ENCODE data around the gene NDUFA11.

The NDUFA11 gene

DNA sequence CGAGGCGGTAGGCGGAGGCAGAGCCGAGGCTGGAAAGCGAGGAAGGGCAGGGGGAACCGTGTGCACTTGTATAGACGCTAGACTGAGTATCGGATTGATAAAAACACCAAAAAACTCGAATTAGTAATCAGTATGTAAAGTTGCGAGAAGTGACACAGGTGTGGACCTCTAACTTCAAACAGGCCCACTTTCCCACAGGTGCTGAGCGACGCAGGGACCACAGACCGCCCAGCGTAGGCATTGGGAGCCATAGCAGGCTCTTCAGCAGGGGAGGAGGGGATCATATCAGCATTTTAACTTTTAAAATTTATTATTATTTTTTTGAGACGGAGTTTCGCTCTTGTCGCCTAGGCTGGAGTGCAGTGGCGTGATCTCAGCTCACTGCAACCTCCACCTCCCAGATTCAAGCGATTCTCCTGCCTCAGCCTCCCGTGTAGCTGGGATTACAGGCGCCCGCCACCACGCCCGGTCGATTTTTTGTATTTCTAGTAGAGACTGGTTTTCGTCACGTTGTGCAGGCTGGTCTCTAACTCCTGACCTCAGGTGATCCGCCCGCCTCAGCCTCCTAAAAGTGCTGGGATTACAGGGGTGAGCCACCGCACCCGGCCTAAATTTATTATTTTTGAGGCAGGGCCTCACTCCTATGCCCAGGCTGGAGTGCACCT lies 1.7 kb upstream of the NDUFA11 start:
- DNase-seq, result no peak

DNA sequence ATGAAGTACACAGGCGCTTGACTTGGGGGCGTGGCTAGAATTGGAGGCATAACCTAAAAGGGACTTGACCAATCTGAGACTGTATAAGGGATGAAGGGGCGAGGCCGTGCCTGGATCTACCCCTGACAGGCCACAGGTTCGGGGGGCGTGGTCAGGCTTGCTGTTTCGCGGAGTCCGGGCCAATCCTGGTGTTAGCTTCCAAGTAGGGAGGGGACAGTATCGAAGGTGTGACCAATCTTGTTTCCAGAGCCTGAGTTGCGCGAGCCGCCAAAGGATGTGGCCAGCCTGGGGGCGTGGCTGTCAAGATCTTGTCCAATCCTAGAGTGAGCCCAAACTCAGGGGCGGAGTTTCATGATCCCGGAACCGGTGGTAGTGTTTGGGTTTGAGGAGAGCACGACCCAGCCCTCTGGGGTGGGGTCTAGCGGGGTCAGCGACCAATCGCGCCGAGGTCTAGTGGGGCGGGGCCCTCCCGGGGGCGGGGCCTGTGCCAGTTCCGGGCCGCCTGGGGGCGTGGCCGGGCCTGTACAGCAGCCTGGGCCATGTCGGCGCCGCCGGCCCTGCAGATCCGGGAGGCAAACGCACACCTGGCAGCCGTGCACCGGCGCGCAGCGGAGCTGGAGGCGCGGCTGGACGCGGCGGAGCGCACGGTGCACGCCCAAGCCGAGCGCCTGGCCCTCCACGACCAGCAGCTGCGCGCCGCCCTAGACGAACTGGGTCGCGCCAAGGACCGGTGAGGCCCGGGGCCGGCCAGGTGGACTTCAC lies 943 bp upstream of the NDUFA11 start, which contains the start of gene VMAC:
VMAC (plus strand) TSS at position 521 of the 762 bp plus-strand sequence; CDS start at position 540, 19 bp downstream.
- peak; percentile 100 for DNase-seq

DNA sequence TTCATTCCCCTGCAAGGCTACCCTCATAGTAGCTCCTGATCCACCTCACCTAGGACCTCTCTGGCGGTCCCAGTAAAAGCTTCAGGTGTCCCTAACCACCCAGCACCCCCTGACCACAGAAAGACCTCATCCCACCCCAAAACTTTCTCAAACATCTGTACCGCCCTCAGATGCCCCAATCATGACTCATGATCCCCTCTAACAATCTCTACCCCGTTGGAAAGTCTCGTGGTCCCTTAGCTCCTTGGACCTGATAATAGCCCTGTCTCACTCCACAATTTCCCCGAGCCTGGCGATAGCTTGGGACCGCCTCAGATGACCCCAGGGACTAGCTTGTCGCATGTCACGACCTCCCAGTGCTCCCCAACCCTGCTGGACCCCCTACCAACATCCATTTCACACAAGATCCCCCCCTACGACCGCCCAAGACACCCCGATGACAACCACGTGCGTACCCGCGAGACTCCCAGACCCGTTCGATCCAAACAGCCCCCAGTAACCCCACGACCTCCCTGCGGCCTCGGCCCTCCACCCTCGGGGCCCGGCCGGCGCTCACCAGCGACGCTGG lies 450 bp downstream of the NDUFA11 start:
- peak; percentile 41 to 54 (median 51) for DNase-seq

DNA sequence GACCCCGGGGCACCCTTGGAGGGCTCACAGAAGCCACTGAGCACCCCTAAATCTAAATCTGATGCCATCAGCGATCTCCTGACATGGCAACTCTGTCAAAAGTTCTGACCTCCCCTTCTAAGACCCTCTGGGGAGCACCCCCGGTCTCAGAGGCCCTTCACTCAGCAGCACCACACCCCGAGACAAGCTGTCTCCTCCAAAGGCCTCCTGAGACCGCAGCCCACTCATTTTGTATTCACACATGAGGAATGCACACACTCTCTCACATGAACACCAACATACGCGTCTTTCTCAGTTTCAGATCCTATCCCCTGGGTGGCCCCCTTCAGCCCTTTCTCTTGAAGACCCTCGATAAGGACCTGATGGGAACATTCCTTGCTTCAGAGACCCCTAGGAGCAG lies 2.6 kb downstream of the NDUFA11 start:
- no peak for DNase-seq

DNA sequence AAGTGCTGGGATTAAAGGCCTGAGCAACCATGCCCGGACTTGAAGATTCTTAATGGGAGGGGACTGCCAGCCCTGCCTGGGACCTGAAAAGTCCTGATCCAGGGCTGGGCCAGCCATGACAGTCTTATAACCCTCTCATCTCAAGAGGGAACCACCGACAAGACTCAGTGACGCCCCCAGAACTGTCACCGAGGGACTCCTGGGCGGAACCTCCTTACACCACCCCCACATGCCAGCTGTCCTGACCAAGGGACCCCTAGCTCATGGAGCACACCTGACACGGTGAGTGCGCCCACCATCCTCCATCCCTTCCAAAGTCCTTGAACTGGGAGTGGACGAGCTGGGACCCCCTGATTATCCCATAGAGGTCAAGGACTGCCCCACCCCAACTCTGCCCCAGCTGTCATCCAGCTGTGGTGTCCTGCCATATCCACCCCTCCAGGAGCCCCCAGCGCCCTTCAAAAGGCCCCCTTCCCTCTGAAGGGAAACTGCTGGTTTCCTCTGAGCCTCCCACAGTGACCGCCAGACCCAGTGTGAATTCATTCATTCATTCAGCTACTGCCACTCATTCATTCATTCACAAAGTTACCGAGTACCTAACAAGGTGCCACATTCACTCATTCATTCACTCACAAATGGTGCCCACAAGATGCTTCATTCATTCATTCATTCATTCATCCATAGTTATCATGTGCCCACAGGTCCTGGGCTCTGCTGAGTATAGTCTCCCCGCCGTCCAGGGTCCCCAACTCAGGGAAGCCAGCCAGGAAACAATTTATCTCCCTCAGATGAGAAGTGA lies 3.7 kb downstream of the NDUFA11 start:
- DNase-seq, result no peak

DNA sequence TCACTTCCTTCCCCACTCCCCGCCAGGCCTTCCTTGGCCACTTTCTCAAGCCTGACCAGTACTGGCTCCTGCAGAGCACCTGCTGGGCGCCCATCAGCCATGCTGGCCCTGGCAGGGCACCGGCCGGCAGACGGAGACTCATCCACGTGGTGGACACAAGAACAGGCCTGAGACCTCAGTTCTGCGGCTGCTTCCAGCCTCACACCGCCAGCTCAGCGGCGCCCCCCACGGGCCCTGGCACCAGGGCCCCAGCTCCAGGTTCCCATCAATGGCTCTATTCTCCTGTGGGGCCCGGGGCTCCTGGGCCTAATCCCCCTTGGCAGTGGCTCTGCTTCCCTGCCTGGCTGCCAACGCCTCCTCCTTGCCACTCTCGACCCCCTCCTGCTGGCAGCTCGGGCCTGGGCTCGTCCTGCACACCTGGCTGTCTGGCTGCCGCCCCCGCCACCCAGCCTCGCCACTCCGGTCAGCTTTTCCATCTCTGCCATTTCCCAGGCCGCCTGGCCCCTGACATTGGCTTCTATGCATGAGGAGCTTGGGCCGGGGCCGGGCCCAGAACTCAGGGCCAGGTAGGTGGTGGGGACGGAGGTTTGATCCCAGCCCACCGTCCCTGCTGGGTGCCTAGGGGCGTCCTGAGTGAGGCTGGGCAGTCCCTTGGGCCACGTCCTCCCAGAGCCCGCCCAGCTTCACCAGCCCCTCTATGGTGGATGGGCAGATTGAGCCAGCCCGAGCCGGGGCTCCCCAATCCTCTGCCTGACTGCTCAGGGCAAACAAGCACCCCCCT lies 6.2 kb downstream of the NDUFA11 start:
- no peak for DNase-seq

DNA sequence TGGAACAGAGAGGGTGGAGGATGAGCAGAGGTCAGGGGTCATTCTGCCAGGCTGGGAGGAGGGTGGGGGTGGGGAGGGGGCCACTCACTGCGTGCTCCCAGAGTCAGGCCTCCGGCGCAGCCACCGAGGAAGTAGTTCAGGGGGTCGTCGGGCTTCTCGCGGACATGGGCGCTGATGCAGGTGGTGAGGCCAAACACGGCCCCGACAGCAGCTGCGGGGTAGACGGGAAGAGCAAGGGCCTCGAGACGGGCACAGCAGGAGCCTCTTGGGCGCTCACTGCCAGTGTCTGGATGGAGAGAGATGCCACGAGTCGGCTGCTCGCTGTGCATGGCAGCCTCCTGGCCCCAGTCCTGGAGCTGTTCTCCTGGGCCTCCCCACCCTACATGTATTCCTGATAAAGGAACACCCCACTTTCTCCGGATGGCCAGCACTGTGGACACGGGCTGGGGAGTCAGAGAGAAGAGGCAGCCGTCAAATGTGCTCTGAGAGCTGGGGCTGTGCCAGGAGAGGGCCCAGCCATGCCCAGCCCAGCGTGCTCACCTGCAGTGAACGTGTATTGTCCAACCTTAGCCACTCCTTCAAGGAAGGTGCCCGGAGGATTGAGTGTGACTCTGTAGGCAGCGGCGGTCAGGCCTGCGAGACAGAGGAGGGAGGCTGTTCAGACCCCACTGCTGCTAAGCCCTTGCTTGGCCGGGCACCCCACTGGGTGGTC lies 7.1 kb downstream of the NDUFA11 start:
- no peak for DNase-seq

DNA sequence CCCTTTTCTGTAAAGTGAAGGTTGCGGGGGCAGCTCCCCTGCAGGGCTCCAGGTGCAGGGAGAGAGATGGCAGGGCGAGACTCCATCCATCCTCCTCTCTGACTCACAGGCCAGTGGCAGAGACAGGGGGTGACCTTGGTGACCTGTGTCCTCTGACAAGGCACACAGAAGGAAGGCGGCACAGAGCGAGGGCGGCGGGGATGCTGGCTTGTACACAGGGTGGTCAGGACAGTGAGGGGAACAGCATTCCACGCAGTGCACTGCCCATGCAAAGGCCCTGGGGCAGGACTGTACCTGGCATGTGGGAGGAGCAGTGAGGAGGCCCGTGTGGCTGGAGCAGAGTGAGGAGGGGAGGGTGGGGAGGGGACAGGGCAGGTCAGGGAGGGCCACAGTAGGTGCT lies 7.7 kb downstream of the NDUFA11 start:
- no peak for DNase-seq

DNA sequence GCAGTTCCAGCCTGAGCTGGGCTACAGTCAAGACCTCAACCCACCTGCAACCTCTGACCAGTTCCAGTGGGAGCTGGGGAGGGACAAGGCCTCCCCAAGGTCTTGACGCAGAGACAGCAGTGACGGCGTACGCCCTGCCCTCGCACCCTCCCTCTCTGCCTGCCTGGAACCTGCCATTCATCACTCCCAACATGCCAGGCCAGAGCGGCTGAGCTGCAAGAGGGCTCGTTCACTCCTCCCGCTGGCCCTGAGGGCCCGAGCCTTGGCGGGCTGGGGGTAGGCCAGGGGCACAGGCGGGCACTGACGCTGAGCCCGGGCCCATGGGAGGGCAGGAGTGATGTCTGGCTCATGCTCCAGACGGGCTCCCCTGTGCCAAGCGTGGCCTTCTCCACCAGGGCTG lies 8.2 kb downstream of the NDUFA11 start:
- DNase-seq, result no peak

DNA sequence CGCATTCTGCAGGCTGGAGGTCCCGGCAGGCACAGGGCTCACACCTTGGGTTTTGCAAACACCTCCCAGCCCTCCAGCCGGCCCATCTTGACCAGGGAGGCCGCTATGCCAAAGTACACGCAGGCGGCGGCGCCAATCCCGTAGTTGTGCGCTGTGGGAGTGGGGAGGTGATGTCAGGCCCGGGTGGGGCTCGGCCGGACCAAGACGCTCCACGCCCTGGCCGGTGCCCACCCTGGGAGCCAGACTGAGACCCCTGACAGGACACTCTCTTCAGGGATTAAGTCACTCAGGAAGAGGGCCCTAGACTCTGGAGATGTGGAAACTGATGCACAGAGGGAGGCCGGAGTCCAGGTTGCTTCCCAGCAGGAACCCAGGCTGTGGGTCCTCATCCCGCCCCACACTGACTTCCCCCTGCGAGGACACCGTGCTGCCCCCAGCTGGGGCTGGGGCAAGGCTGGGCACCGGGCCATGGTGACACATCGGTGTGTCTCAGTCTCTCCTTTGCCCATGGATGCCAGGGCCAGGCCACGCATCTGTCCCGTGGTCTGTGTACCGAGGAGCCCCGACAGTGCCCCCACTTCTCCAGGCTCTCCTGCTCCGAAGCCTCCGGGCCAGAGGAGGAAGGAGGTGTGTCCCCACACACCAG lies 8.8 kb downstream of the NDUFA11 start:
- no peak for DNase-seq

DNA sequence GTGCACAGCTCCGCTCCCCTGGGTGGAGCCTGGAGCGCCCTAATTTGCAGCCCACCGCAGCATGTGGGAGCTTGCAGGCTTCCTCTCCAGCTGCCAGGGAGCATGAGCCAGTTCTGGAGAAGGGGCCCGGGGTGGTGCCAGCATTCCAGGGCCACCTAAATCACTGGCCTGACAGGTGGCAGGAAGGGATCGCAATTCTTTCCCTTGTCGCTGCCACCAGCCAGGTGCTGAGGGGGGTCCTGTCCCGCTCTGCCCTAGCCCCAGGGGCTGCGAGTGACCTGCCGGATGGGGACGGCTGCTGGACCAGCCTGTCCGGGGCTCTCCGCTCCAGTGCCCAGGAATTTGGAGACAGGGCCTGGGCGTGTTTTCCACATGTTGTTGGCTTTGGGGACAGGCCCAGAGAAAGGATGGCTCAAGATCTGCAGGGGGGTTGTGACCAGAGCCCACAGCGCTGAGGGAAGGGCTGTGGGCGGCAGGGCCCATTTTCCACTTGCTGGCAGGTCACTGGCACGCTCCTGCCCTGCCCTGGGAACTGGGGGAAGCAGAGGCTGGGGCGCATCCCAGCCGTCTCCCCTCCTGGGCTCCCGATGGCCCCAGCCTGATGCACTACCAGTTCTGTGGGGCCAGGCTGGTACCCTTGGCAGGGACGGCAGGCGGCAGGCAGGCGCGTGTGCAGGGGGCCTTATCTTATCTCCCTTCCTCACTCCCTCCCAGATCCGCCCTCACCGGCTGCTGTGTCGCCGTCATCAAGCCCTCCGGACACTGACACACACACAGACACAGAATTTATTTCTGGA lies 9.5 kb downstream of the NDUFA11 start:
- DNase-seq, result no peak

DNA sequence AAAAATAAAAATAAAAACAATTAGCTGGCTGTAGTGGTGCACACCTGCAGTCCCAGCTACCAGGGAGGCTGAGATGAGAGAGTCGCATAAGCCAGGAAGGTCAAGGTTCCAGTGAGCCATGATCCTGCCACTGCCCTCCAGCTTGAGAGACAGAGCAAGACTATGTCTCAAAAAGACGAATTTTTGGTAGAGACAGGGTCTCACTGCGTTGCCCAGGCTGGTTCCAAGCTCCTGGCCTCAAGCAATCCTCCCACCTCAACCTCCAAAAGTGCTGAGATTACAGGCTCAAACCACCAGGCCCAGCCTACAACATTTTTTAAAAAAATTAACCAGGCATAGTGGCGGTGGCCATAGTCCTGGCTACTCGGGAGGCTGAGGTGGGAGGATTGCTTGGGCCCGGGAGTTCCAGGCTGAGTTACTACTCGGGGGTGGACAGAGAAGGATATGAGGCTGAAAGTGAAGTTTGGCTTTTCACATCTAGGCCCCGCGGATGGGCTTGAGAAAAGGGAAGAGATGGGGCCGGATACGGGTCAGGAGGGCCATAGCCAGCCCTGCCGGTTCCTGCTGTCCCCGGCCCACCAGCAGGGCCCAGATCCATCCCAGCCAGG lies 10.2 kb downstream of the NDUFA11 start:
- peak in 1 of 3 donors; percentile 6 for DNase-seq

DNA sequence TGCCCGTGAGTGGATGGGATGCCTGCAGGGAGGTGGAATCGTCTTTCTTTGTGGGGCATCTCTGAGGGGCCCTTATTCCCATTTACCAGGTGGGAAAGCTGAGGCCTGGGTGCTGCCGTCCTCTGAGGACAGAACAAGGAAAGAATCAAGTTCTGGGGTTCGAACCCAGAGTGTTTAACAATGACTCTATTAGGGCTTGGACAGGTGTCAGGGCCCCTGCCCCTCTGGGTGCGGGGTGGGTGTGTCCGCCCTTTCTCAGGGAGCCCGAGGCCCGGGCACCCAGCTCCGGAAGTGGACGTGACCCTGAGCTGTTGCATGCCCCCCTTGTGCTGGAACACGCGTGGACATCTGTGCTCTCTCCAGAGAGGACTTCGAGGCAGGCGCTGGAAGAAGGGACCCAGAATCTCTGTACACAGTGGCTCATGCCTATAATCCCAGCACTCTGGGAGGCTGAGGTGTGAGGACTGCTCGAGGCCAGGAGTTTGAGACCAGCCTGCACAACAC lies 10.8 kb downstream of the NDUFA11 start:
- DNase-seq, result no peak

DNA sequence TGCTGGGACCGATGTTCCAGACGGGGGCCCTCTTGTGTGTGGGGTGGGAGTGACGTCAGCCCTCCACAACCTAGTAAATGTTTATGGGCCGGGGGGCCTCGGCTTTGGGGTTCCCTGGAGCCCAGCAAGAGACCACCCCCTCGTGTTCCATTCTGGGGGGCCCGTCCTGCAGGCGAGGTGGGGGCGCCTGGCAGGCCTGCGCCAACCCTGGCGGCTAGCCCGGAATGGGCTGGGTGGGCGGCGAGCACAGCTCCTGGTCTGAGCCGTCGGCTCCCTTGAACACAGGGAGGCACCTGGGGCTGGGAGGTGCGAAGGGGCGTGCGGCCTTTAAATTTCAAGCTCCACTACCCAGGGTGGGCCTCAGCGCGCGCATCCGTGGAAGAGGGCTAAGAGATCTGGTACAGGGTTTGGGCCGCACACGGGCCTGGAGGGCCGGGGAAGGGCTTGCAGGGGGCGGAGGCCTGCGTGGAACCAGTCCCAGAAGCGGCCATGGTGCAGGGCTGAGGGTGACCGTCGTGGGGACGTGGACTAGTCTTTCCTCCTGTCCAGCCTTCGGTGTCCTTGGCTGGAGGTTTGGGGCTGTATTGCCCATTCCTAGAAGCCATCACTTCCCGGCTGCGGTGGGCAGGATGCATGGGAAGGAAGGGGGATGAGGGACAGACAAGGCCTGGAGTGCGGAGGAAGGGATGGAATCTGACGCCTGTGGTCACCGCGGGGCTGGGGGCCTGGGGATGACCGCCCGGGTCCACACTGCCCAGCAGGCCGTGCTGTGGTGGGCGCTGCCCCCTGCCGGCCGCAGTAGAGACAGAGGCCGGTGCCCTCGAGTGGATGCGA lies 11.4 kb downstream of the NDUFA11 start:
- DNase-seq, result peak; percentile 39 to 72 (median 59)

DNA sequence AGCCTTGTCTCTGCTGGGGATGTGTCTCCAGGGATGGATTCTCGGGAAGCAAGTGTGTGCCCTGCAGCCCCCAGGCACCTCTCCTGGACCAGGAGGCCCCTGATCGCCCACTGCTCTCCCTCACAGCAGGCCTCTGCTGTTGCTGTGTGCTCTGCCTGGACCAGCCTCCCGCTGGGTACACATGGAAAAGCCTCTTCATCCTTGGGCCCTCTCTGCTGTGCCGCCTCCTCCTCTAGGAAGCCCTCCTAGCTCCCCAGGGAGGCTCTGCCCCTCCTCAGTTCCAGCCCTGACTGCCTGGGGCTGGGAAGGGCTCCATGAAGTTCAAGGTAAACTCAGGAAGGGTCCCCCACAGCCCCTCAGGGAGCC lies 12.0 kb downstream of the NDUFA11 start:
- DNase-seq, result no peak

DNA sequence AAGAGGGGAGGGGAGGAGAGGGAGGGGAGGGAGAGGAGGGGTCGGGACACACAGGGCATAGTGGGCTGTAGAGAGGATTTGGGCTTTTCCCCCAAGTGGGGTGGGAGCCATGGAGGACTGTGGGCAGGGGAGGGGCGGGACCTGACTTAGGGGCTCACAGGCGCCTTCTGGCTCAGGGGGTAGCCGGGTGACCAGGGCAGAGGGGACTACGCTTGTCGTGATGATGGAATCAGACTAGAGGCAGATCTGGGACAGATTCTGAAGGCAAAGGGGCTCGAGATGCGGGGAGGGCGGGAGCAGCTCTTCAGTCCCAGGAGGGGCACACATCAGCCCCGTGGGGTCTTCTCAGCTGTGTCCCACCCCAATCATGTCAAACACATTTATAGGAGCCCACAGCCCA lies 13.5 kb downstream of the NDUFA11 start:
- DNase-seq, result no peak

DNA sequence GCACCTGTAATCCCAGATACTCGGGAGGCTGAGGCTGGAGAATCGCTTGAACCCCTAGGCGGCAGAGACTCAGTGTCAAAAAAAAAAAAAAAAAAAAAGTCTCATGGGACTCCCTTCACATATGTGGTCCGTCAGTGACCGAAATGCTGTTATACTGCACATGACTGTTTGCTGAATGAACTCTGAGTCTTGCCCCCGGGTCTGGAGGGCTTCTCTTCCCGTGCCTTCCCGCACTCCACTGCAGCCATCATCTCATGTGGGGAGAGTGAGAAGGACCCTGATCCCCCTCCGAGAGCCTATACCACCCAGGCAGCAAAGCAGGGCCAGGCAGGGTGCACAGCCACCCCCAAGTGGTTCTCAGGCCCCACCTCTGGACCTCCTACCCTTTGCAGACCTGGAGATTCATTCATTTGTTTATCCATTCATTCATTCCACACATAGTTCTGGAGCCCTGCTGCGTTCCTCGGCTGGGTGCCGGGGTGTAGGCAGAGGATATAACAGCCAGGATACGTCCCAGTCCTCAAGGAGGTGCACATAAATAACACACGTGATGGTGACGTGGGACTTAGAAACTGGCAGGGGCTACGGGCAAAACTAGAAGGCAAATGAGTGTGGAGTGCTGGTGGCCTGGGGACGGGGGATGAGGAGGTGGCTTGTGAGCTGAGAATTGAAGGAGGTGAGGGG lies 14.2 kb downstream of the NDUFA11 start:
- no peak for DNase-seq

Measured in suppressor macrophage treated with lipopolysaccharide for 1 hour (primary cell).